Stimulated activated CD4-positive, alpha-beta T cell treated with anti-CD3 and anti-CD28 coated beads, Interleukin-1b, Interleukin-23, amount 100 ng/mL, for 24 hours (primary cell): ENCODE measurements around the gene MLIP.

ENCODE experiments used
- DNase-seq, 4 experiments: peaks; one replicate each; pipeline ENCODE4 v3.0.0-alpha.2; 2020; ENCODE audit warnings: low read depth in 4 of 4, low spot score in 1 of 4

The MLIP gene

DNA sequence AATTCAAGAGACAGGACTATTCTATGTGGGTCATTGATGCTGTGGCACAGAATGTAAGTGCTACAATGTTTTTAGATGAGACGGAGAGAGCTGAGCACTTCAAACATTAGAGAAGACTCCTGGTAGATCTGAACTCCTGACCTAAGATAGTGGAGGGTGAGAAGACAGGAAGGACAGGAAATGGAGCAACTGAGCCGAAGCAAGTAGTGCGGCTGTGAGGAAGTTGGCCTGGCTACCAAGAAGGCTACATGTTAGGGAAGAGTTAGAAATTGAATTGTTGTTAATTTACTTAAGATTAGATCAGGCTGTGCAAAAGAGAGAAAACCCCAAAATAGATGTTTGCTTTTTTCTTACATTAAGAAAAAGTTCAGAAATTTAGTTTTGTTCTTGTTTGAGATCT, 14.4 kb upstream of the MLIP start:
- no peak for DNase-seq

DNA sequence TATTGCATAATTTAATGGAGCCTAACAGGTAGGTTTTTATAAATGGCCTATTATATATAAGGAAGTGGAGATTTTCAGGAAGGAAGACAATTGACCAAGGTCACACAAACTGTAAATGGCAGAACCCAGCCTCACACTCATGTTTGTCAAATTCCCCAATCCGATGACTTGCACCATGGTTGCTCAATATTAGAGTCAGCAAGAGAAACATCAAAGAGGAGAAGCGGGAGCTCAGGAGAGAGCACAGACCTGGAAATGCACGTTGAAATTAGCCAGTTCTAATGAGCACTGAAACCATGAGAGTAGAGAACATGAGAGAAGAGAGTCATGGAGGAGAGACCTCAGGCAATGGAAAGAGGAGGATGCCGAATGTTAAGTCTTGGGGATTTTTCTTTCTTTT, 13.5 kb upstream of the MLIP start:
- DNase-seq: no peak

DNA sequence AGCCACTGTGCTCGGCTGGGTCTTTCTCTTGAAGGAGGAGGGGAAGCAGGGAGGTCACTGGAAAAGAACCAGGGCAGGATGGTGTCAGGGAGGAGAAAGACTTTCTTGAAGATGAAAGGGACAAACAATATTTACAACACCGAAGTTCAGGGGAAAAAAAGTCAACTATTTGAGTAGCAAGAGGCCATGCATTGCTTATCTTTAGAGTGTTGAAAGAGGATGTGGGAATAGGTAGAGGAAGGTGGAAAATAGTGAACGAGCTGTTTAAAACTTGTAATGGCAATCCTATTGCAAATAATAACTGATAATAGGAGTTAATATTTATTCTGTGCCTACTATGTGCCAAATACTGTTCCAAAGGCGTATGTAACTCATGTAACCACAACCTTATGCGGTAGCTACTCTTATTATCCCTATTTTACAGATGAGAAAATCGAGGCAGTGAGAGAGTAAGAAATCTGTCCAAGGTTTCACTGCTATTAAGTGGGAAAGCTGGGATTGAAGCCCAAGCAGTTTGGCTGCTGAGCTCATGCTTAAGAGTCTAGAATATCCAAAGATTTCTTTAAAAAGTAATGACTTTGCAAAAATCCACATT, 12.7 kb upstream of the MLIP start:
- DNase-seq: no peak

DNA sequence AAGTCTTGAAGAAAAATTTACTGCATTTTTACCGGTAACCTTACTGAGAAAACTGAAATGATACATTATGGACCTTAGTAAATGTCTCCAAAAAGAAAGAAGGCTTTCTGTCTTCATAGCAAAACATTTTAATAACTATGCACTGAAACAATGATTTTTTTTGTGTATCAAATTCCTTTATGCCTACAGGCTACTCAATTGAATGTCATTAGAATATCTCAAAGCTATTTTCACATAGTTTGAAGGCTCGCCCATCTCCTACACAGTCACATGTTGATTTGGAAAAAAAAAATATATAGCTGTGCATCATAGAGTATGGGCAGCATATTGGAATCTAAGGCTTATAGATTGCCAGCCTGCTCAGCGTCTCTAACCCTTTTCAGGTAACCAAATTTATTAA, 12.0 kb upstream of the MLIP start:
- DNase-seq: no peak

DNA sequence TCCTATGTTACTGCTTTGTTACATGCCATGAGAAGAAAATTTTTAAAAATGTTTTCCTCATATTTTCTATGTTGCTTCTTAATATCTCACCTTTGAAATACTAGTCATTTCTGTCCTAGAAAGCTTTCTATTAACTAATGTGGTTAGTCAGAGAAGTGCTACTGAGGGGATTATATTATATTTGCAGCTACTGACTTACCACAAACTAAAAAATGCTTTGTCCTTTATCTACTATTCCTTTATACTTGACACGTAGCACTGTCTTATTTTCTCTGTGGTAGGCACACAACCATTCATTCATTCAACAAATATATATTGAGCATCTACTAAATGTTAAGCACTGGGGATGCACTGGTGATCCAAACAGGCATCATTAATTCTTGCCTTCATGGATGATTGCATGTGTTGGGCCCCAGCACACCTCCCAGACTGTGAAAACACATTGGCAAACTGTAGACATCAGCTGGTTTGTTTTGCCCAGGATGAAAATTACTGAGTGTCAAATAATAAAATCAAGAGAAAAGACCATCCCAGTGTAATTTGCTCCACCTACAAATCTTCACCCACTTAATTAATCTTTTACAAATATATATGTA, 10.7 kb upstream of the MLIP start:
- no peak for DNase-seq

DNA sequence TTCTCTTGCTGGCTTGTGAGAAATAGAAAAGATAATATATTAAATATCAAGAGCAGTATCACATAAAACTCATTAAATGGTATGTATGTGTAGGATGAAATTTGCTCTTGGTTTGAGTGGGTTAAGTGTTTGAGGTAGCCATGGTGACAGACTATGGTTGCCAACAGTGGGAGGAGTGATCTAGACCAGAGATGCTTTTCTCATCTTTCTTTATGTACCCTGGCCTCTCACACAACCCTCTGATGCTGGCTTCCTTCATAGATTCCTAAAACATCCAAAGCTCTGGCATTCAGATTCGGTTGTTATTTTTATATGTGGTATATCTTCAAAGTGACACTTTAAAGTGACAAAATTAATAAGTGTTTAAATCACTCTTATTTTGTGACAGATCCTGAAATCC, 9.0 kb upstream of the MLIP start:
- no peak for DNase-seq

DNA sequence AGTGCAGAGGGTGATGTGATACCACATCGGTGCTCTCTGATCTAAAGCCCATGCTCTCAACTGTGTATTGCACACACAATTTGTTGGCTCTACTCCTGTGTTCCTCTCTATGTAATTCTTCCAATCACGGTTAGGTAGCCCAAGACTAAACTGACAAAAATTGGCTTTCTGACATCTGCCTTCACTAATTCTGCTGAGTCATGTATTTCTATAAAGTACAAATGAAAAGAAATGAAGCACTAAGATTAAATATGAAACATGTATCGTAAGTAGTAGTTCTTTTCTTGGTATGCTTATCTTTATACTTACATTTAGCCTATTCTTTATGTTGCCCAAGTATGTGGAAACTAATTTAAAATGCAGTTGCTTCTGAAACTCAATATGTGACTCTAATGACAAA, 7.7 kb upstream of the MLIP start:
- DNase-seq: no peak

DNA sequence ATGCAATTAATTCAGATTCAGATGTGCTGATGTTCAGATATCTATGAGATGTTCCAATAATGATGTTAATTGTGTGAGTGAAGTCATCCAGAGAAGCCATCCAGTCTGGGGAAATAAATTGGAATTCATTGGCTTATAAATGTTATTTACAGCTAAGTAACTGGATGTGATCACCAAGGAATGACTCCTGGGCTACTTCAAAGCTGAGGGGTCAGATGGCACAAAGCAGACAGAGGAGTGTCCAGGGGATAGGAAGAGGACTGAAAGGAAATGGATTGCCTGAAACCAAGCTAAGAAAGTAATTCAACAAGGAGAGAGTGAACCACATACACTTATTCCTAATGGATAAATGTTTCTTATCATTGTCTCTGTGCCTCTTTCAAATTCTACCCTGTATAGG, 4.5 kb upstream of the MLIP start:
- no peak for DNase-seq

DNA sequence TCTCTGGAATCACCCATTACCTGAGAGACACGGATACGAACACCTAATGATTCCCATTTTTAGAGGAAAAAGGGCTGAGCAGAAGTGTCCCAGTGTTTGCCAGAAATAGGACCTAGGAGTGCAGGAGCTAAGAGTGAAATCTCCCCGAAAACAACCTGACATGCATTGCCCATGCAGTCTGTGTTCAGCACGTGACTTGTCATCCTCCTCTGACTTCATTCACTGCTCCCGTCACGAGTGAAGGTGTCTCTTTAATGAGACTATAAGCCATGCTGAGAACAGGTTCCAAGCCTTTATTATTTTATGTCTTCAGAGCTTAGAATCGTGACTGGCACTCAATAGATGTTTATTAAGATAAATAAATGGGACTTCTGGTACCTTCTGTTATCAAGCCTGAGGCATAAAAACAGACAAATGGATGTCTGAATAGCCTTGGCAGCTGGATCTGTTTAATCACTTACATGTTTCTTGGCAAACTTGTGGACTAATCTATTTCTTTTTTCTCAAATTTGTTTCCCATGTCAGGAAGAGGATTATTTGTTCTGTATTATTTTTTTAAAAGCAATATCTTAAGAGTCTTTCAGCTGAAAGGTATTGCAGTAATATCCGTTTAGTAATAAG, 3.7 kb upstream of the MLIP start:
- DNase-seq: no peak

DNA sequence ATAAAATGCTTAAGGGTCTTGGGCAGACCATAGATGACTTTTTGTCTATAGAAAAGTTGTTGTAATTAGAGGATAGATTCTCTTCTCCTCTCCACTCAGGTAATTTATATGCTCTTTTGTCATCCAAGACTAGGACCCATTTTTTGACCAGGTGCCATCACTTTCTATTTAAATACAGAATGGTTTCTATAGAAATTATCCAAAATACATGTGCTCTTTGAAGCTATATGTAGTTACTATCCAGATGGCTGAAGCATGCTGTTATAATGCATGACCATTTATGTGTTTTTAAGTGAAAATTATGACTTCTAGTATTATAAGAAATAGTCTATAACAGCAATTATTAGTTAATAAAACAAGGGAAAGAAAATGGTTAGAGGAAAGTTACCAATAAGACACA, 3.0 kb upstream of the MLIP start:
- no peak for DNase-seq

DNA sequence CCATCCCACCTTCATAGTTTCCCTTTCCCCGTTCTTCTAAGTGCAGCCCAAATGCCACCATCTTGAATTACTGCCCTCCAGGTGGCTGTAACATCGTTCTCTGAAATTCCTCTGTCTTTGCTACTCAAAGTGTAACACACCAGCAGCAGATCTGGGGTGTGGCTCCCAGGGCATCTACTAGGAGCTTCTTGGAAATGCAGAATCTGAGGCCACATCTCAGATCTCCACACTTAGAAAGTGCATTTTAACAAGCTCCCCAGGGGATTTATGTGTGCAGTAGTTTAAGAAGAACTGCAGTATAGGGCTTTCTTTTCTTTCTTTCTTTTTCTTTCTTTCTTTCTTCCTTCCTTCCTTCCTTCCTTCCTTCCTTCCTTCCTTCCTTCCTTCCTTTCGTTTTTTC, 1.7 kb upstream of the MLIP start:
- no peak for DNase-seq

DNA sequence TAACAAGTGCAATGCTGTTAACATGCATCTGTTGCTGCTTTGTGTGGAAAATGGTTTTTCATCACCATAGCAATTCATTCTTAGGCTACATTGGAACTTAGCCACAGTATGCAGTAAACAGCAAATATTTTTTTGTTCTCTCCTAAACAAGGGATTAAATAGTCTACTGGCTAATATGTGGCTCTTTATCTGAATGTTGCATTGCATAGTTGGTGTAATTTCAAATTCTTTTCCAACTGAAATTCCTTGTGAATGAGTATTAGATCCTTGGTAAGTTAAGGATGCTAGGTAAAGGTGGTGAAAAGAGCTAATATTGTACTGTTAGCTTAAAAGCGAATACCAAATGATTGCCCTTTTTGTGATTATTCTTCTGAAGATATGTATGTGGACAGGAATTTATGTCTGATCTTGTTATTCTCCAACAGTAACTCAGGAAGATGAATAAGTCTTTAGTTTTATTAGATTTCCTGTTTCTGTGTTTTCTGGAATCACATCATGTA, 958 bp downstream of the MLIP start:
- DNase-seq: no peak

DNA sequence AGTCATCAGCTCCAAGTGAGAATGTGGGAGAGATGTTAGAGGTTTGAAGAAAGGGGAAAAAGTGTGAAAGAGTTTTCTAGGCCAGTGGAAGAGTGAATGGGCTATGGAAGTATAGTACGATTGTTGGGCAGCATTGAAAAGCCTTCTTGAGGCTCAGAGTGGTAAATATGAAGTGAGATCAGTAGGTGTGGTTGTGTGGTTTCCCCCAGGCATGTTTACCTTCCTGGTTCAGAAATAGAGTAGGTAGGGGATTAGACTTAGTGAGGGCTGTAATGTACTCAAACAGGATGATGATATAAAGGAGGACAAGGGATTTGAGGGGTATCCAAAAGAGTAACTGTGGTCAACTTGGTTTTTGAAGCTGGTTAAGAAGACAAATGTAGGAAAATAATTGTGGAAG, 3.7 kb downstream of the MLIP start:
- no peak for DNase-seq

DNA sequence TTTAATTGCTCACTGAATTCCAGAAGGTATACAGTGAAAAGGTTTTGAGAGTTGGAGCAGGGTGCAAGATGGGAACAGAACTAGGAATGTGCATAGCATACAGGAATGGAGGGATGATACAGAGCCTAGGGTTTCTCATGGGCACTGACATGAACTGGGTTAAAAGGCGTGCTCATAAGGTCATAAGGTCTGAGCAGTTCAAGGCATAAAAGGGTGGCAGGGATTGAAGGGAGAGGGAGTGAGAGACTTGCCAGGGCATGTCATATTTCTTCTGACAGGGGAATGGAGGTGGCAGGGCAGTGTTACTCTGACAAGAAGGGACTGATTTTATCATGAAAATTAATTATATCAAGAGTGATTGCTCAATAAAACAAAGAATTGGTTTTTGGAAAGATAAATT, 4.7 kb downstream of the MLIP start:
- no peak for DNase-seq

DNA sequence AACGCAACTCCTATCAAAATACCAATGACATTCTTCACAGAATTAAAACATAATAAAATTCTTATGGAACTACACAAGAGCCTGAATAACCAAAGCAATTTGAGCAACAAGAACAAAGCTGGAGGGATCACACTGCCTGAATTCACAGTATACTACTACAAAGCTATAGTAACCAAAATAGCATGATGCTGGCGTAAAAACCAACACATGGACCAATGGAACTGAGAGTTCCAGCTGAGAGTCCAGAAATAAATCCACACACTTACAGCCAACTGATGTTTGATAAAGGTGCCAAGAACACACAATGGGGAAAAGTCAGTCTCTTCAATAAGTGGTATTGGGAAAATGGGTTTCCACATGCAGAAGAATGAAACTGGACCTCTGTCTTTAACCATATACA, 6.9 kb downstream of the MLIP start:
- DNase-seq: no peak

DNA sequence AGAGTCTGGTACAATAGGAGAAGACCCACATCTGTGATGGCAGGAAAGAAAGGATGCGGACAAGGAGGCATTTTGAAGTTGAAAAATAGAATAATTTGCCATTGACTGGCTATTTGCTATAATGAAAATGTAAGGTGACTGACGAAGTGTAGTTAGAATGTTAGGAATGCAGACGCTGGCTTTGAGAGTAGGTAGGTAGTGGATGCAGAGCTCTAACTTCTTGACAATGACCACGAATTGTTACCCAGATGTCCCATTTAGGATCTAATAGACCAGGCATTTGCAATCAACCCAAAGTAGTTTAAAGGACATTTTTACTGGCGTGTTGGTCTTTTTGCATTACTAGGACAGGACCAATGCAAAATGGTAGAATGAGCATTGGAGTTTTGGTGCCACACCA, 14.2 kb downstream of the MLIP start:
- no peak for DNase-seq

DNA sequence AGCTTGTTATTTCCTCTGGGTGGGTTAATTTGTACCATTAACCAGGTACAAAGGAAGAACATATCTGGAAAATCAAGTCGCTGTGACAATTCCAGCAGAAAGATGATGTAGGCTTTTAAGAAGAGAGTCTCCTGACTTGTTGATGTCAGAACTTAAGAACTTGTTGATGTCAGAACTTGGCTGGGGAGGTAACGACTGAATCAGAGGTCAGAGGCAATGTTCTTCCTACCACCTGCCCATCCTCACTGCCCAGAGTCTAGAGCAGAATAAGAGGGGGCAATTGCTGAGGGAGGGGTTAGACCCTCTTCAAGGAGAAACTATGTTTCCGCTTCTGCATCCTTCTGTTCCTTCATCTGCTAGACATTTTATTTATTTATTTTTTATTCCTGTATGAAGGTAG, 18.9 kb downstream of the MLIP start:
- DNase-seq: no peak

DNA sequence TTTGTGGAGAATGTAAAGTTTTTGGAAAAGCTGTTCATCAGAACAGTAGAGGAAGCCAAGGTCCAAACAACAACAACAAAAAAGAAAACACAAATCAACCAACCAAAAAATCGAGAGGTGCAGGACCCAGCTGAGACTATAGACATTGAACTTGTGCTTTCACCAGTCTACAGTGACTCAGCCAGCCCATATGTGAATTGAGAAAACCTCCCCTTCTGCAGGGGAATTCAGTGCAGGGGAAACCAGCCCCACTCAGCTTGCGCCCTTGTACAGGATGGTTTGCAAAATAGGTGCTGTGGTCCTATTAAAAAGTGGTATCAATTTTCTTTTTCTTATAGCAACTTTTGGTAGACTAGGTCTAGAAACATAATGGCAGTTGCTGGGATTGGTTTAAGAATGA, 21.3 kb downstream of the MLIP start:
- DNase-seq: no peak

DNA sequence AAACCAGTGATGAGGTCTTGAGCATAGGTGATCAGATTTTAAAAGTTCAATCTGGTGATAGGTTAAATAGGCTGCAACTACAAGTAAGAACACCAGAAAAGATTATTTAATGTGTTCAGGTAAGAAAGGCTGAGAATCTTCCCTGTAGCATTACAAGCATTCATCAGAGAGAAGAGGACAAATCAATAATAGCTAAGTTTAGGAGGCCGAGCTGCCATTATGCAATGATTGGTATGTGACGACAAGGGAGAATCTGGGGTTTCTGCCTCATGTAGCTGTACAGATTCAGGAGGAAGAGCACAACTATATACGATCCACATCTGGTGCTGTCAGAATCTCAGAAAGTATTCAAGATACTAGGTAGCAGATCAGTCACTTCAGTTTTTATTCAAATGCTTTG, 21.9 kb downstream of the MLIP start:
- DNase-seq: no peak

DNA sequence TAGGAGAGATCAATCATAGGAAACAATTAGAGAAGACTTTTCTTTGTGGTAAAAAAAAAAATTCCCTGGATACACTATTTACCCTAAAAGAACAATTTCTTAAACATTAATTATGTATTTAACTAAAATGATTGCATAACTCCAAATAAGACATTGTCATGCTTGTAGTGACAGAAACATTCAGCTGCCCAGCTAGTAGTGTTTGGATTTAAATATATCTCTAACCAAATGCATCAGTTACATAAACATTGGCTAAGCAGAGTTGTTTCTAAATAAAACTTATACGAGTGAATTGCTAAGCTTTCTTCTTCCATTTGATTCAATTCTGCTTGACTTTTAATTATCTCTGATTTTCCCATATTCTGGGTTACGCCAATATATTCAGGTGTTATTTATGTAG, 23.7 kb downstream of the MLIP start:
- DNase-seq: no peak

DNA sequence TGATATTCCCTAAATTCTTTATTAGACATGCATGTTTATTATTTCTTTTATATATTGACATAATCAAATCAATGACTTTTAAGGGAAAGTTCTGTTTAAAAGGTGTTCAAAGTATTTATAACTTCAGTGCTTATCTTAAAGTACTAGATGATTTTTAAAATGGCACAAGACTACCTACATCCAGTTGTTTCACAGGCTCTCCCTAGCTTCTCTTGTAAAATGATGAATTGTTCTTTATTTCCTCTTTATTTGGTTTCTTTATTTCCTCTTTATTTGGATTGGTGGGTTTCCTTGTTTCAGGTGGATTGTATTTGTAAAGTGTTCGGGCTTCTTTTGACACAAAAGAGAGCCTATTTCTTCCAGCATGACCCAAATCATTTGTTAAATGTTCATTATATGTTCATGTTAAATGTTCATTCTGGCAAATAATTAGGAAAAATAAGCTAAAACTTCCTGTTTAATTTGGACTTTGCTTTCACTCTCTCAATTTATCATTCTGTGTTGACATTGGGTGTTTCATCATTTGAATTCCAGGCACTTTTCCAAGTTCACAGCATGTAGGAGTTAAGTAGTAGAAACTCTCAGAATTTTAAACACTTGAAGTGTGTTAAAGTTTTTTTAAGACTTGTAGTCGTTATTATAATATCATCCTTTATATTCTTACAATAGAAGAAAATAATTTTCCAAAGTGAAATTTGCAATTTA, 24.6 kb downstream of the MLIP start:
- no peak for DNase-seq

DNA sequence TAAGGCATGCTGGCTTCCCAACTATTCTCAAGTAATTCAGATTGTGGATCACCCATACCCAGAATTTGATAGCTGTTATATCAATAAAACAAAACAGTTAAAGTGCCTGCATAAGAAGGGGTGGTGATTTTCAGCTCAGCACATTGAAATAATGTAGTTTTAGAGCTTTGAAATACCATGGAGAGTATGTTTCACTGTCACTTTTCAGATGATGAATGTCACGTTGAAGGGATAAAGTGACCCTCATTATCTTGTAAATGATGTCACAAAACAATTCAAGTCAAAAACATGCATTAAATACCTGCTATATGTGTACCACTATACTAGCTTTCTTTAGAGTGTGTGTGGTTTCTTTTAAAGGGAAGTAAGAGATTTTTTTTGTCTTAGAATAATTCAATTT, 27.6 kb downstream of the MLIP start:
- DNase-seq: no peak
